Esophagus squamous epithelium (tissue), 5 donors: ENCODE results near the gene ATP2A3. TPM values are rescaled to one million over a fixed set of nuclear protein-coding genes. Genes with fewer than 3 reads are reported as not detected.

ENCODE experiments used
- DNase-seq: peaks from one replicate; lab custom pipeline; 2025; lab: John Stamatoyannopoulos, UW
- H3K27ac ChIP-seq, 4 donors: fragments of 200-600 bp; sonication (generic); one replicate each; pipeline ENCODE4 v1.5.1; 2016 to 2019; ENCODE audit warnings: mild to moderate bottlenecking in 1 of 4
- H3K27me3 ChIP-seq, 4 donors: fragments of 200-600 bp; sonication (generic); 1 replicate in 3 of 4; 2 replicates in 1 of 4; pipeline versions ENCODE4 v1.5.1 to v1.6.0; 2017 to 2021; ENCODE audit warnings: antibody characterized with exemption in 1 of 4
- H3K36me3 ChIP-seq, 3 donors: fragments of 200-600 bp; sonication (generic); one replicate each; pipeline ENCODE4 v1.5.1; 2016 to 2019
- H3K4me1 ChIP-seq, 3 donors: fragments of 200-600 bp; sonication (generic); one replicate each; pipeline ENCODE4 v1.5.1; 2017 to 2019
- H3K4me3 ChIP-seq, 4 donors: fragments of 200-600 bp; sonication (generic); 1 replicate in 3 of 4; 2 replicates in 1 of 4; pipeline ENCODE4 v1.5.1; 2016 to 2019; ENCODE audit warnings: mild to moderate bottlenecking in 2 of 4, moderate library complexity in 1 of 4
- H3K9me3 ChIP-seq, 3 donors: fragments of 200-600 bp; sonication (generic); one replicate each; pipeline ENCODE4 v1.5.1; 2016 to 2019
- POLR2A ChIP-seq, 4 donors: fragments of 450-650 bp; IDR thresholded peaks; one replicate each; pipeline ENCODE4 v1.6.1; 2017; ENCODE audit warnings: antibody characterized with exemption in 4 of 4, mild to moderate bottlenecking in 4 of 4, moderate library complexity in 3 of 4
- WGBS, 2 donors: methylation state at CpG; one replicate each; pipeline ENCODE4 v1.1.5; 2018; 5-methylcytosine and 5-hydroxymethylcytosine counted together
- intact Hi-C: fragments of 100-400 bp; cut with DNase I; formaldehyde crosslinking; loops from one replicate; pipeline ENCODE4 v1.15.0; 2022
- total RNA-seq, 4 donors: library from RNA; depleted of rRNA; stranded (reverse); fragments of >200 nt; gene quantifications; one replicate each; pipeline ENCODE4 v1.1.0, GENCODE V29; 2016
- TF ChIP-seq, protein P1 (sequence below), 6 experiments: fragments of 450-650 bp in 4 of 6; fragments of 200-600 bp in 2 of 6; sonication (generic) in 2 of 6; IDR thresholded peaks; one replicate each; pipeline ENCODE4 v1.5.1; 2016 to 2019; ENCODE audit warnings: antibody characterized with exemption in 6 of 6, mild to moderate bottlenecking in 4 of 6, moderate library complexity in 4 of 6
- donor health status: DM: yes; HTN: yes; CAD: no.

The ATP2A3 gene
- total RNA-seq, 4 donors from 2014 or later: 2.7 to 9.9 (median 5.3) TPM

DNA sequence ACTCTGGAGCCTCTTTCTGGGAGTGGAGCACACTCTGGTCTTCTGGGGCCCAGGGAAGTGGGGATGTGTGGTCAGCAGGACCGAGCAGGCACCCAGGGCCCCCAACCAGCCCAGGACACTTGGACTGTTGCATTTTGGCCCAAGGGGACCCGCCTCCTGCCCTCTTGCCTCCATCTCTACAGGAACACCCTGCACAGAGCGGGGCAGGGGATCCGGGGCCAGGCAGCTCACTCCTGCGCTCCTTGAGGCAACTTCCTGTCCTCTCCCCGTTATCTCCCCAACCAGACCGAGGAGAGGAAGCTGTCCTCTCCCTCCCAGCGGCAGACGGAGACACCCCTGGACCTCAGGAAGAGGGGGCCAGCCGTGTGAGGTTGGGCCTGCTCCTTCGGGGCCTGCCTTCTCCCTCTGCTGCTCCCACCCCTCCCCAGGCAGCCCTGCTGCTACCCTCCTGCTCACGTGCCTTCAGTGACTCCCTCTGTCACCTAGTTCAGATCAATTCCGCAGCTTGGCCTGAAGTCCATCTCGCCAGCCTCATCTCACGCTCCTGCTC, 10.0 kb upstream of the ATP2A3 start:
- no peak for DNase-seq
- no peak overlapping the region for H3K27ac ChIP-seq

DNA sequence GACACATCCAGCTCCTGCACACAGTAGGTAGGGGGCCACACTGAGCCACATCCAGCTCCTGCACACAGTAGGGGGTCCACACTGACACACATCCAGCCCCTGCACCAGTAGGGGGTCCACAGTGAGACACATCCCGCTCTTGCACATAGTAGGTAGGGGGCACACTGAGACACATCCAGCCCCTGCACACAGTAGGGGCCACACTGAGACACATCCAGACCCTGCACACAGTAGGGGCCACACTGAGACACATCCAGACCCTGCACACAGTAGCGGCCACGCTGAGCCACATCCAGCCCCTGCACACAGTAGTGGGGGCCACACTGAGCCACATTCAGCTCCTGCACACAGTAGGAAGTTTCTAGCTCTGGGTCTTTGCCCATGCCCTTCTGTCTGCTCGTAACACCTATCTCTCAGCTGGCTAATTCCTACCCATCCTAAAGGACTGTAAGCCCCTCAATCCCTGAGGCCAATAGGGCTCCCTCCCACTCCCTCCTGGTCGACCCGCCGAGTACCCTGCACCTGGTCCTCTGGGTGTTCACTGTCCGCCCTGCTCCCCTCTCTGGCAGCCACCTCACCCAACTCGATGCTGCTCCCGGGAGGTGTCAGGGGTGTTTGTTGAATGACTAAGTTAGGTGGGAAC, 9.4 kb upstream of the ATP2A3 start:
- TF ChIP-seq, protein P1, sequence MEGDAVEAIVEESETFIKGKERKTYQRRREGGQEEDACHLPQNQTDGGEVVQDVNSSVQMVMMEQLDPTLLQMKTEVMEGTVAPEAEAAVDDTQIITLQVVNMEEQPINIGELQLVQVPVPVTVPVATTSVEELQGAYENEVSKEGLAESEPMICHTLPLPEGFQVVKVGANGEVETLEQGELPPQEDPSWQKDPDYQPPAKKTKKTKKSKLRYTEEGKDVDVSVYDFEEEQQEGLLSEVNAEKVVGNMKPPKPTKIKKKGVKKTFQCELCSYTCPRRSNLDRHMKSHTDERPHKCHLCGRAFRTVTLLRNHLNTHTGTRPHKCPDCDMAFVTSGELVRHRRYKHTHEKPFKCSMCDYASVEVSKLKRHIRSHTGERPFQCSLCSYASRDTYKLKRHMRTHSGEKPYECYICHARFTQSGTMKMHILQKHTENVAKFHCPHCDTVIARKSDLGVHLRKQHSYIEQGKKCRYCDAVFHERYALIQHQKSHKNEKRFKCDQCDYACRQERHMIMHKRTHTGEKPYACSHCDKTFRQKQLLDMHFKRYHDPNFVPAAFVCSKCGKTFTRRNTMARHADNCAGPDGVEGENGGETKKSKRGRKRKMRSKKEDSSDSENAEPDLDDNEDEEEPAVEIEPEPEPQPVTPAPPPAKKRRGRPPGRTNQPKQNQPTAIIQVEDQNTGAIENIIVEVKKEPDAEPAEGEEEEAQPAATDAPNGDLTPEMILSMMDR (IDR thresholded peaks at IDR 0.05): no peak
- Histone ChIP-seq H3K9me3 (peaks cover 0 to 12% (median 0%) of the 10 kb centered on the region in 3 donors), H3K27me3 (peaks cover 0 to 20% (median 0%) of the 10 kb centered on the region in 4 donors), H3K36me3 (no peaks in the 10 kb centered on the region), H3K4me1 (peaks cover 15 to 33% (median 19%) of the 10 kb centered on the region in 3 donors), H3K27ac (no peak overlapping the region), H3K4me3 (no peak overlapping the region)
- intact Hi-C loops: no loop called here
- WGBS, 2 donors: 63 to 71% methylated on average over 8 to 9 of the region's 10 CpGs
- no peak for DNase-seq

More for the DNA sequence above, 10.0 kb upstream of the ATP2A3 start:
- Histone ChIP-seq H3K27me3 (peaks cover 0 to 20% (median 0%) of the 10 kb centered on the region in 4 donors), H3K36me3 (no peaks in the 10 kb centered on the region), H3K4me3 (no peak overlapping the region), H3K4me1 (peaks cover 15 to 33% (median 19%) of the 10 kb centered on the region in 3 donors), H3K9me3 (peaks cover 0 to 12% (median 6%) of the 10 kb centered on the region in 3 donors)
- TF ChIP-seq, protein P1 (IDR thresholded peaks at IDR 0.05): no peak
- no peak for TF ChIP-seq POLR2A (IDR thresholded peaks at IDR 0.05)
- intact Hi-C loops: no loop called here
- 56 to 64% methylated on average over 6 to 12 of the region's 15 CpGs for WGBS, 2 donors

DNA sequence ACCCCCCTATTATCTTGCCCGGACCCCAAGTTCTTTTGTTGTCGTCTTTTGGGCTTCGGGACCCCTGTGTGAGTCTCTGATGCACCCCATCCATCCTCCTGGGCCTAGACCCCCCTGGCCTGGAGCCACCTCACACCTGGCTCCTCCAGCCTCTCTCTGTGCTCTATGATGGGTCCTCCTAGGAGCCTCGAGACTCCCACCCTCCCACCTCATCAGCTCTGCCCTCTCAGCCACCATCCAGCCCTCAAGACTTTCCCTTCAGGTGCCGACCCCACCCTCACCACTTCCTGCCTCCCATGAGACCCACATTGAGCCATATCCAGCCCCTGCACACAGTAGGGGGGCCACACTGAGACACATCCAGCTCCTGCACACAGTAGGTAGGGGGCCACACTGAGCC, 8.7 kb upstream of the ATP2A3 start:
- 51 to 65% methylated on average over 5 of the region's 5 CpGs for WGBS, 2 donors
- peaks cover 0 to 12% (median 0%) of the 10 kb centered on the region in 3 donors for H3K9me3 ChIP-seq
- no peak overlapping the region for H3K4me3 ChIP-seq
- DNase-seq: no peak
- intact Hi-C loops: no loop called here
- peaks cover 0 to 20% (median 0%) of the 10 kb centered on the region in 4 donors for H3K27me3 ChIP-seq
- no peak overlapping the region for H3K27ac ChIP-seq
- H3K4me1 ChIP-seq: peaks cover 14 to 26% (median 15%) of the 10 kb centered on the region in 3 donors
- no peak for TF ChIP-seq POLR2A (IDR thresholded peaks at IDR 0.05)
- TF ChIP-seq, protein P1 (IDR thresholded peaks at IDR 0.05): no peak
- H3K36me3 ChIP-seq: no peaks in the 10 kb centered on the region

DNA sequence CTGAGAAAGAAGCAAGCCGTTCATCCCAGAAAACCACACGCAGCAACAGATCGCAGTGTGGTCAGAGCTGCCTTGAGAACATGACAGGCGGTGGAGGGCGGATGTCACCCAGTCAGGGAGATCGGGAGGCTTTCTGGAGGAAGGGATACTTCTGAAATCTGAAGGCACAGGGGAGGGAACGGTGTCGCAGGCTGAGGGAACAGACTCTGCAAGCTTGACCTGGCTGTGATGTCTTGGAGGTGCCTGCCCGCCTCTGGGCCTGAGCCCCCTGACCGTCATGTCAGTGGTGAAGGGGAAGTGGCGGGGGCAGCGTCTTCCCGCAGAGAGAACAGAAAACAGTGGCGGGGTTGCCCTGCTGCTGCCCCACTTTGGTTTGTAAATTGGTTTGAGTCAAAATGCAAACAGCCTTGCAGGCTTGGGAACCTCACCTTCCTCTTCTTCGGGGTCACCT, 8.1 kb upstream of the ATP2A3 start:
- intact Hi-C loops: no loop called here
- Histone ChIP-seq H3K9me3 (peaks cover 0 to 12% (median 0%) of the 10 kb centered on the region in 3 donors), H3K4me3 (no peak overlapping the region), H3K36me3 (no peaks in the 10 kb centered on the region), H3K27me3 (peaks cover 0 to 20% (median 0%) of the 10 kb centered on the region in 4 donors), H3K4me1 (peaks cover 13 to 20% (median 14%) of the 10 kb centered on the region in 3 donors), H3K27ac (no peak overlapping the region)
- DNase-seq: no peak
- TF ChIP-seq, protein P1 (IDR thresholded peaks at IDR 0.05): no peak
- no peak for TF ChIP-seq POLR2A (IDR thresholded peaks at IDR 0.05)
- WGBS, 2 donors: 44 to 61% methylated on average over 8 to 13 of the region's 15 CpGs

DNA sequence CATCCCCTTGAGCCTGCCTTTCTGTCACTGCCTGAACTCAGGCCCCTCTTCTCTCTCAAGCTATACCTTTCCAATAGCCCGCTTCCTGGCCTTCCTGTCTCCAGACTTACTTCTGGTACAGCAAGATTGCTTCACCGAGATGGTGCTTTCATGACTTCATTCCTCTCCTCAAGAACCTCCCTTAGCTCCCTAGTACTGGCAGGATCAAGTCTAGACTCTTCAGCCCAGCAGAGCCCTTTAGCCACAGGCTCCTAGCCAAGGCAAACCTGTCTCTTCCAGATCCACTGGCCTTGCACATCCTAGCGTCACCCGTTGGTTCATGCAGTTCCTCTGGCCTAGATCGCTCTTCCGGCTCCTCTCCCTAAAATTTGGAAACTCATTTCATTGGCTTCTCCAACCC, 6.4 kb upstream of the ATP2A3 start:
- TF ChIP-seq POLR2A (IDR thresholded peaks at IDR 0.05): no peak
- TF ChIP-seq, protein P1 (IDR thresholded peaks at IDR 0.05): no peak
- DNase-seq: no peak
- WGBS, 2 donors: 77 to 85% methylated on average over 6 of the region's 6 CpGs
- H3K27me3 ChIP-seq: peaks cover 0 to 25% (median 0%) of the 10 kb centered on the region in 4 donors
- no peak overlapping the region for H3K4me3 ChIP-seq
- peaks cover 0 to 7% (median 0%) of the 10 kb centered on the region in 3 donors for H3K4me1 ChIP-seq
- H3K9me3 ChIP-seq: peaks cover 0 to 12% (median 0%) of the 10 kb centered on the region in 3 donors
- H3K36me3 ChIP-seq: no peaks in the 10 kb centered on the region
- no peak overlapping the region for H3K27ac ChIP-seq
- intact Hi-C loops: no loop called here
